GM15510 (cell line): Measurements from ENCODE around the gene LAPTM4A.

Source experiments
- POLR2A ChIP-seq: IDR thresholded peaks from 3 replicates; pipeline ENCODE4 v1.6.1; 2011; ENCODE audit warnings: borderline replicate concordance; ENCODE audit not compliant: insufficient read length; ENCODE audit errors: extremely low read depth

LAPTM4A gene

GRCh38 chr2:20044778-20045177 lies 6.7 kb downstream of the LAPTM4A start:
- TF ChIP-seq POLR2A: no peak

- no peak for TF ChIP-seq POLR2A
Observed at GRCh38 chr2:20042531-20042930, 8.9 kb downstream of the LAPTM4A start.

GRCh38 chr2:20040489-20041172 lies 10.8 kb downstream of the LAPTM4A start:
- no peak for TF ChIP-seq POLR2A

GRCh38 chr2:20037660-20038059 lies 13.8 kb downstream of the LAPTM4A start:
- TF ChIP-seq POLR2A: no peak

GRCh38 chr2:20035955-20036666 lies 15.3 kb downstream of the LAPTM4A start:
- no peak for TF ChIP-seq POLR2A

- no peak for TF ChIP-seq POLR2A
Observed at GRCh38 chr2:20034821-20035220, 16.6 kb downstream of the LAPTM4A start.

- no peak for TF ChIP-seq POLR2A
Observed at GRCh38 chr2:20034218-20034617, 17.2 kb downstream of the LAPTM4A start.

GRCh38 chr2:20033322-20033721 lies 18.1 kb downstream of the LAPTM4A start:
- TF ChIP-seq POLR2A: no peak

- no peak for TF ChIP-seq POLR2A
Observed at GRCh38 chr2:20030224-20030623, 21.2 kb downstream of the LAPTM4A start.

- no peak for TF ChIP-seq POLR2A
Observed at GRCh38 chr2:20027705-20028434, 23.6 kb downstream of the LAPTM4A start.

- no peak for TF ChIP-seq POLR2A
Observed at GRCh38 chr2:20027260-20027677, 24.2 kb downstream of the LAPTM4A start.

GRCh38 chr2:20025065-20025786 lies 26.2 kb downstream of the LAPTM4A start:
- no peak for TF ChIP-seq POLR2A

GRCh38 chr2:20023688-20024087 lies 27.7 kb downstream of the LAPTM4A start:
- TF ChIP-seq POLR2A: no peak

GRCh38 chr2:20021405-20022009 lies 29.9 kb downstream of the LAPTM4A start:
- TF ChIP-seq POLR2A: no peak
